HCT116 (cell line): ENCODE measurements around the gene PEDS1. TPM values are rescaled to one million over a fixed set of nuclear protein-coding genes. Genes with fewer than 3 reads are reported as not detected.
"Not testable (repeated sequence)": the region's sequence is repeated elsewhere in the genome, so short reads cannot be mapped to it uniquely, and the experiment has no call there.

Experiments
- ATAC-seq: fragments of 200-7000 bp; cut with Tn5 transposase; 2 replicates; pipeline ENCODE4 v1.9.1; 2020; ENCODE audit warnings: mild to moderate bottlenecking, moderate library complexity
- BruUV-seq: library from RNA; stranded (reverse); fragments of 400-500 nt; replicated peaks from 2 replicates; lab custom pipeline; 2021; lab: Mats Ljungman, UMichigan
- CTCF ChIA-PET: fragments of 300-600 bp; sonication (Branson Sonifier 250); formaldehyde crosslinking; loops from one replicate; lab custom pipeline; 2021; ENCODE audit warnings: antibody characterized with exemption; lab: Charles Lee
- POLR2A ChIA-PET: fragments of 300-600, 350-600 bp; sonication (Branson Sonifier 250); formaldehyde crosslinking; loops from one replicate; lab custom pipeline; 2021; ENCODE audit warnings: antibody characterized with exemption; lab: Charles Lee
- RAD21 ChIA-PET, 2 experiments: fragments of 300-600 bp; sonication (Branson Sonifier 250); formaldehyde crosslinking; loops; one replicate each; lab custom pipeline; 2023; ENCODE audit warnings: low total read pairs in 2 of 2; ENCODE audit not compliant: uncharacterized antibody in 2 of 2, unreplicated experiment in 2 of 2, low non-redundant PET in 1 of 2; lab: Charles Lee
- DNase-seq: peaks from one replicate; pipeline ENCODE4 v3.0.0-alpha.2; 2010; ENCODE audit warnings: low read depth, low spot score
- H2AFZ ChIP-seq: fragments of 200-600 bp; shearing (Covaris generic), sonication (generic); 2 replicates; pipeline ENCODE4 v1.6.1; 2017; ENCODE audit warnings: low read depth, mixed run types, mixed read lengths, antibody characterized with exemption, low read length; ENCODE audit not compliant: poor library complexity, severe bottlenecking
- H3K27ac ChIP-seq: 2 replicates; pipeline ENCODE4 v1.5.1; 2012; ENCODE audit warnings: low read depth, low read length
- H3K27me3 ChIP-seq: fragments of 200-600 bp; sonication (generic); 2 replicates; pipeline ENCODE4 v1.6.1; 2016; ENCODE audit warnings: mixed run types, low read length, mixed read lengths; ENCODE audit not compliant: insufficient read depth
- H3K36me3 ChIP-seq, 2 experiments: fragments of 200-500 bp in 1 of 2; fragments of 200-600 bp in 1 of 2; sonication (Bioruptor generic) in 1 of 2; sonication (generic) in 1 of 2; 2 replicates each; pipeline versions ENCODE4 v1.5.1 to v1.6.1; 2014 to 2016; ENCODE audit warnings: low read length in 2 of 2, inconsistent platforms in 1 of 2, mixed read lengths in 1 of 2, mixed run types in 1 of 2; ENCODE audit not compliant: insufficient read depth in 2 of 2, control insufficient read depth in 1 of 2
- H3K4me1 ChIP-seq, 2 experiments: fragments of 200-600 bp in 1 of 2; sonication (generic) in 1 of 2; 2 replicates each; pipeline versions ENCODE4 v1.5.1 to v1.6.1; 2012 to 2017; ENCODE audit warnings: low read length in 2 of 2, inconsistent platforms in 1 of 2, mild to moderate bottlenecking in 1 of 2, mixed read lengths in 1 of 2, mixed run types in 1 of 2, moderate library complexity in 1 of 2; ENCODE audit not compliant: insufficient read depth in 2 of 2, control insufficient read depth in 1 of 2
- H3K4me2 ChIP-seq: fragments of 200-600 bp; sonication (generic); 2 replicates; pipeline ENCODE4 v1.6.1; 2017; ENCODE audit warnings: mixed run types, low read length, mixed read lengths
- H3K4me3 ChIP-seq, 2 experiments: fragments of 200-600 bp in 1 of 2; sonication (generic) in 1 of 2; replicated peaks in 1 of 2; 2 replicates each; pipeline ENCODE4 v1.5.1; 2011 to 2016; ENCODE audit warnings: low read length in 2 of 2, control low read depth in 1 of 2, low read depth in 1 of 2, mild to moderate bottlenecking in 1 of 2, mixed read lengths in 1 of 2, mixed run types in 1 of 2
- H3K79me2 ChIP-seq: fragments of 200-600 bp; sonication (generic); 2 replicates; pipeline ENCODE4 v1.6.1; 2017; ENCODE audit warnings: mild to moderate bottlenecking, mixed run types, low read length, moderate library complexity, mixed read lengths; ENCODE audit not compliant: insufficient read depth
- H3K9ac ChIP-seq: fragments of 200-600 bp; sonication (generic); 2 replicates; pipeline ENCODE4 v1.6.1; 2016; ENCODE audit warnings: low read length, mixed read lengths
- H3K9me2 ChIP-seq: fragments of 200-600 bp; sonication (generic), shearing (Covaris generic); 2 replicates; pipeline ENCODE4 v1.6.1; 2017; ENCODE audit warnings: mixed run types, mild to moderate bottlenecking, moderate library complexity; ENCODE audit not compliant: insufficient read depth
- H3K9me3 ChIP-seq, 2 experiments: fragments of 200-500 bp in 1 of 2; fragments of 200-600 bp in 1 of 2; sonication (Bioruptor generic) in 1 of 2; sonication (generic) in 1 of 2; 2 replicates each; pipeline ENCODE4 v1.6.1; 2014 to 2017; ENCODE audit warnings: low read length in 2 of 2, mixed read lengths in 2 of 2, inconsistent platforms in 1 of 2, low read depth in 1 of 2, mild to moderate bottlenecking in 1 of 2, mixed run types in 1 of 2, moderate library complexity in 1 of 2; ENCODE audit not compliant: control insufficient read depth in 1 of 2, insufficient read depth in 1 of 2
- H4K20me1 ChIP-seq: fragments of 200-600 bp; sonication (generic), shearing (Covaris generic); 2 replicates; pipeline ENCODE4 v1.6.1; 2017; ENCODE audit warnings: mixed run types, mild to moderate bottlenecking, moderate library complexity; ENCODE audit not compliant: insufficient read depth
- YY1 ChIP-seq: IDR thresholded peaks from 2 replicates; pipeline ENCODE4 v1.6.1; 2011; ENCODE audit warnings: low read length, low read depth, moderate library complexity, mild to moderate bottlenecking; ENCODE audit not compliant: insufficient replicate concordance; ENCODE audit errors: extremely low read depth
- intact Hi-C: fragments of 100-400 bp; cut with micrococcal nuclease; formaldehyde crosslinking; loops from 2 replicates; pipeline ENCODE4 v1.10.0; 2022
- total RNA-seq: library from RNA; stranded (reverse); gene quantifications from one replicate; pipeline ENCODE4 v1.2.1, GENCODE V29; 2021; ENCODE audit not compliant: unreplicated experiment

PEDS1 gene
- total RNA-seq, 1 experiment from 2014 or later: 31.9 TPM

DNA sequence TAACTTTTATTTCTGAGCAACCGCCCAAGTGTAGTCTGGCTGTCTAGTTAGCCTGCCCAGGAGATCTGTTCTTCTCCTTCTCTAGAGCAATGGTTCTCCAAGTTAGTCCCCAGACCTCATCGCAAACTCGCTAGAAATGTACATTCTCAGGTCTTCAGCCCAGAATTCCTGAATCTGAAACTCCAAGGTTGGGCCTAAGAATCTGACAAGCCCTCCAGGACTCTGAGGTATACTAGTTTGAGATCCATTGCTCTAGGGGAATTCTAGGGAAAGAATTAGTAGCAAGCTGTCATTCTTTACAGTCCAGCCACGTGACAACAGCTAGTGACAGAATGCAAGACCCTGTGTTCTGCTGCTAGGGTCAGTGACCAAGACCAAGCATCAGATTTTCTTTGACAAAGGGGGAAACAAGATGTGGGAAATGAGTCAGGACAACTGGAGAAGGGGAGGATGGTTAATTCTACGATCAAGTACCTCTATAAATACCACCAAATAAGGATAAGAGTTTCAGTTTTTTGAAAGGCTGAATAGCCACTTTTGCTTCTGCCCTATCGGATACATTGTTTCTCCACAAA, 46.4 kb downstream of the PEDS1 start:
- Histone ChIP-seq H3K4me1 (peaks cover 82 to 98% of the 10 kb centered on the region in 2 experiments), H3K27ac (no peak overlapping the region), H2AFZ (no peak overlapping the region), H3K79me2 (peaks cover 100% of the 10 kb centered on the region), H3K36me3 (peaks cover 2 to 20% of the 10 kb centered on the region in 2 experiments; a peak in 2 of 4 replicates), H3K4me2 (peak overlapping the region; percentile 36; the same call in 1 of the 2 replicates), H3K27me3 (no peaks in the 10 kb centered on the region), H4K20me1 (peaks cover 25% of the 10 kb centered on the region; the same call in 1 of the 2 replicates), H3K4me3 (no peak overlapping the region), H3K9me2 (no peaks in the 10 kb centered on the region), H3K9ac (no peak overlapping the region), H3K9me3 (no peaks in the 10 kb centered on the region)
- ATAC-seq: no peak
- no peak for TF ChIP-seq YY1
- POLR2A ChIA-PET: interaction anchor here (2.3 kb wide), 1 partner anchor 8 kb away, joined by 7 read pairs; no protein-coding TSS in a partner anchor
- intact Hi-C loops: no loop called here
- DNase-seq: no peak
- CTCF ChIA-PET: interaction anchor here (0.6 kb wide), 1 partner anchor 391 kb away, joined by 3 read pairs; no protein-coding TSS in a partner anchor
- RAD21 ChIA-PET: no interaction called here
- no TSS peak for BruUV-seq

- H3K27me3 ChIP-seq, RAD21 ChIA-PET, H2AFZ ChIP-seq, H3K9me2 ChIP-seq, H3K9me3 ChIP-seq, intact Hi-C loops, ATAC-seq, H3K4me3 ChIP-seq, DNase-seq, BruUV-seq, H3K27ac ChIP-seq, H3K9ac ChIP-seq: not testable (repeated sequence)
- peaks cover 2 to 23% of the 10 kb centered on the region in 2 experiments; a peak in 2 of 4 replicates for H3K36me3 ChIP-seq
- peaks cover 100% of the 10 kb centered on the region for H3K79me2 ChIP-seq
- H4K20me1 ChIP-seq: peaks cover 29% of the 10 kb centered on the region; the same call in 1 of the 2 replicates
- H3K4me2 ChIP-seq: peak overlapping the region; percentile 36; the same call in 1 of the 2 replicates
- peaks cover 85 to 98% of the 10 kb centered on the region in 2 experiments for H3K4me1 ChIP-seq
- CTCF ChIA-PET: interaction anchor here (0.6 to 1.4 kb wide), 2 partner anchors 35 to 390 kb away, joined by 3 to 4 read pairs; no protein-coding TSS in a partner anchor
- POLR2A ChIA-PET: interaction anchor here (2.3 kb wide), 1 partner anchor 9 kb away, joined by 7 read pairs; no protein-coding TSS in a partner anchor
These were observed 46.9 kb downstream of the PEDS1 start for GRCh38 chr20:50106669-50107068.

Other genes with a start within 250 kb of the PEDS1 start
- gene SPATA2, start 238.2 kb downstream of the PEDS1 start, total RNA-seq: 6.6 TPM
- 66.8 TPM for gene RNF114, start 217.3 kb downstream of the PEDS1 start, total RNA-seq
- gene SNAI1, start 170.7 kb downstream of the PEDS1 start, total RNA-seq: 13.4 TPM
- 114 TPM for gene UBE2V1, start 40.6 kb downstream of the PEDS1 start, total RNA-seq
- 113 TPM for gene CEBPB, start 37.1 kb upstream of the PEDS1 start, total RNA-seq